H7 (cell line): ENCODE measurements around the gene TSC1. TPM values are rescaled to one million over a fixed set of nuclear protein-coding genes. Genes with fewer than 3 reads are reported as not detected.

ENCODE experiments used
- DNase-seq: peaks from one replicate; pipeline ENCODE4 v3.0.0; 2012
- H3K27me3 ChIP-seq: 2 replicates; pipeline ENCODE4 v1.6.0; 2011; ENCODE audit warnings: mild to moderate bottlenecking, low read length; ENCODE audit not compliant: control insufficient read depth, insufficient read depth
- H3K36me3 ChIP-seq: replicated peaks from 2 replicates; pipeline ENCODE4 v1.5.1; 2011; ENCODE audit warnings: low read length; ENCODE audit not compliant: control insufficient read depth, insufficient read depth
- H3K4me3 ChIP-seq: 2 replicates; pipeline ENCODE4 v1.5.1; 2011; ENCODE audit warnings: low read depth, mild to moderate bottlenecking, control low read depth, low read length, moderate library complexity; ENCODE audit not compliant: insufficient read depth
- total RNA-seq: library from RNA; depleted of rRNA; stranded (reverse); fragments of >200 nt; shearing (Covaris generic); gene quantifications from 2 replicates; pipeline ENCODE4 v1.2.3, GENCODE V29; 2014

Gene TSC1
- total RNA-seq, 1 experiment from 2014 or later = 39.0 TPM

GRCh38 chr9:132961002-132961401, 16.6 kb upstream of the TSC1 start:
- no peak for DNase-seq
- Histone ChIP-seq H3K36me3 (no peaks in the 10 kb centered on the region), H3K27me3 (no peaks in the 10 kb centered on the region)

GRCh38 chr9:132957805-132958204, 13.4 kb upstream of the TSC1 start:
- H3K4me3 ChIP-seq = no peak overlapping the region
- H3K27me3 ChIP-seq = no peaks in the 10 kb centered on the region
- no peaks in the 10 kb centered on the region for H3K36me3 ChIP-seq
- DNase-seq = no peak

More at GRCh38 chr9:132961002-132961401, 16.6 kb upstream of the TSC1 start:
- H3K4me3 ChIP-seq = no peak overlapping the region

- no peaks in the 10 kb centered on the region for H3K36me3 ChIP-seq
- no peak for DNase-seq
- no peak overlapping the region for H3K4me3 ChIP-seq
- no peaks in the 10 kb centered on the region for H3K27me3 ChIP-seq
Observed at GRCh38 chr9:132955768-132956167, 11.4 kb upstream of the TSC1 start.

GRCh38 chr9:132955123-132955522, 10.7 kb upstream of the TSC1 start:
- Histone ChIP-seq H3K27me3 (no peaks in the 10 kb centered on the region), H3K36me3 (no peaks in the 10 kb centered on the region), H3K4me3 (no peak overlapping the region)
- no peak for DNase-seq

- Histone ChIP-seq H3K36me3 (no peaks in the 10 kb centered on the region), H3K27me3 (no peaks in the 10 kb centered on the region), H3K4me3 (no peak overlapping the region)
- DNase-seq = no peak
Observed at GRCh38 chr9:132949709-132950108, 5.3 kb upstream of the TSC1 start.

- DNase-seq = peak; percentile 28
- Histone ChIP-seq H3K4me3 (no peak overlapping the region), H3K27me3 (no peaks in the 10 kb centered on the region), H3K36me3 (no peaks in the 10 kb centered on the region)
Observed at GRCh38 chr9:132948482-132949050, 4.2 kb upstream of the TSC1 start.

- no peaks in the 10 kb centered on the region for H3K36me3 ChIP-seq
- no peak for DNase-seq
Observed at GRCh38 chr9:132947756-132948155, 3.3 kb upstream of the TSC1 start.

GRCh38 chr9:132946631-132947295, 2.3 kb upstream of the TSC1 start:
- DNase-seq = peak; percentile 64
- H3K36me3 ChIP-seq = no peaks in the 10 kb centered on the region
- no peaks in the 10 kb centered on the region for H3K27me3 ChIP-seq
- H3K4me3 ChIP-seq = no peak overlapping the region

More at GRCh38 chr9:132947756-132948155, 3.3 kb upstream of the TSC1 start:
- Histone ChIP-seq H3K4me3 (no peak overlapping the region), H3K27me3 (no peaks in the 10 kb centered on the region)

- no peaks in the 10 kb centered on the region for H3K36me3 ChIP-seq
- H3K4me3 ChIP-seq = no peak overlapping the region
- DNase-seq = no peak
- H3K27me3 ChIP-seq = no peaks in the 10 kb centered on the region
Observed at GRCh38 chr9:132946211-132946610, 1.8 kb upstream of the TSC1 start.

GRCh38 chr9:132945186-132946130, 1.0 kb upstream of the TSC1 start:
- H3K36me3 ChIP-seq = no peaks in the 10 kb centered on the region
- DNase-seq = peak; percentile 31
- H3K4me3 ChIP-seq = peak overlapping the region; percentile 58
- H3K27me3 ChIP-seq = no peaks in the 10 kb centered on the region

GRCh38 chr9:132943651-132944293, 644 bp downstream of the TSC1 start:
- Histone ChIP-seq H3K27me3 (no peaks in the 10 kb centered on the region), H3K36me3 (no peaks in the 10 kb centered on the region), H3K4me3 (peak overlapping the region; percentile 85)
- peak; percentile 22 for DNase-seq

- no peaks in the 10 kb centered on the region for H3K36me3 ChIP-seq
- no peak for DNase-seq
- no peaks in the 10 kb centered on the region for H3K27me3 ChIP-seq
- H3K4me3 ChIP-seq = no peak overlapping the region
Observed at GRCh38 chr9:132942541-132943182, 1.8 kb downstream of the TSC1 start.

GRCh38 chr9:132939169-132939568, 5.2 kb downstream of the TSC1 start:
- no peak for DNase-seq
- Histone ChIP-seq H3K27me3 (no peaks in the 10 kb centered on the region), H3K4me3 (no peak overlapping the region), H3K36me3 (no peaks in the 10 kb centered on the region)

GRCh38 chr9:132937463-132937901, 6.9 kb downstream of the TSC1 start:
- Histone ChIP-seq H3K36me3 (no peaks in the 10 kb centered on the region), H3K27me3 (no peaks in the 10 kb centered on the region), H3K4me3 (no peak overlapping the region)
- no peak for DNase-seq
